Activated T-cell treated with anti-CD3 and anti-CD28 coated beads for 1 hour (primary cell): ENCODE results near the gene HNRNPLL.

Experiments used
- DNase-seq: peaks from one replicate; pipeline ENCODE4 v3.0.0-alpha.2; 2020; ENCODE audit warnings: low read depth

HNRNPLL gene

DNA sequence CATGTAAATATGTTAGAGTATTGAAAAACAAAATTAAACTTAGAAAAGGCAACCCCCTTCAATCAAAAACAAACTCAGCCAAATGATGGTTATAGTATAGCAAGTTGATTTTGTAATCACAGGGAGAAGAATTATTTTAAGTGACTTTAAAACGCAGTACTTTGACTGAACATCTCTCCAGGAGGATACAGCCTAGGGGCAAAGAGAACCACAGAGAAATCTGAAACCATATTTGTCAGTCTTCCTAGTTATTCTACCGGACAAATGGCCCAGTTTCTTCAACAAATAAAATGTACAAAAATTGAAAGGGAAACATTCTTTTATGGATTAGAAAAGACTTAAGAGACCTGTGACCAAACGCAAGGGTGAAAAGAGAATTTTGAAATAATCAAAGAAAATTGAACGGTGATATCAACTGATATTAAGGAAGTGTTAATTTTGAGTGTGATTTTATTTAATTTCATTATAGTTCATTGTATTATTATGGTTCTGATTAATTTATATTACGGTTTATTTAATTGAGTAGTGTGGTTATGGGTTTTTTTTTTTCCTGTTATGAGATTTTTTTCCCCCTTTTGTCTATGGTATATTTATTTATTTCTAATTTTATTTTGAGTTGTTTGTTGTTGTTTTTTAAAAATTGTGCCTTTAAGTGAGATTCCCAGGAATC, 75.3 kb downstream of the HNRNPLL start:
- no peak for DNase-seq

DNA sequence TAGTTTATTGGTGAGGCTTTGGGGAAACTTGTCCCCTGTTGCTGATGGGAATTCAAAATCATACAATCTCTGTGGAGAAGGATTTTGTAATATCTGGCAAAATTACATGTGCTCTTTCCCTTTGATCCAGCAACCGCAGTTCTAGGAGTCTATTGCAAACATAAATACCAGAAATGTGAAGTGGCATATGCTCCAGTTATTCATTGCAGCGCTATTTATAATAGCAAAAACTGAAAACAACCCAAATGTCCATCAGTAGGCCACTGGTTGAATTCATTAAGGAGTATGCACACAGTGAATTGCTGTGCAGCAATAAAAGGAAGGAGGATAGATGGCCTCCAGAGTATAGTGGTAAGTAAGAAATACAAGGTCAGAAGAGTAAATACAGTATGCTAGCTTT, 76.5 kb downstream of the HNRNPLL start:
- DNase-seq, result no peak

- DNase-seq, result no peak
Measured at GRCh38 chr2:38524580-38524979, 78.1 kb downstream of the HNRNPLL start.

- DNase-seq, result no peak
Measured at GRCh38 chr2:38523728-38524437, 78.8 kb downstream of the HNRNPLL start.

DNA sequence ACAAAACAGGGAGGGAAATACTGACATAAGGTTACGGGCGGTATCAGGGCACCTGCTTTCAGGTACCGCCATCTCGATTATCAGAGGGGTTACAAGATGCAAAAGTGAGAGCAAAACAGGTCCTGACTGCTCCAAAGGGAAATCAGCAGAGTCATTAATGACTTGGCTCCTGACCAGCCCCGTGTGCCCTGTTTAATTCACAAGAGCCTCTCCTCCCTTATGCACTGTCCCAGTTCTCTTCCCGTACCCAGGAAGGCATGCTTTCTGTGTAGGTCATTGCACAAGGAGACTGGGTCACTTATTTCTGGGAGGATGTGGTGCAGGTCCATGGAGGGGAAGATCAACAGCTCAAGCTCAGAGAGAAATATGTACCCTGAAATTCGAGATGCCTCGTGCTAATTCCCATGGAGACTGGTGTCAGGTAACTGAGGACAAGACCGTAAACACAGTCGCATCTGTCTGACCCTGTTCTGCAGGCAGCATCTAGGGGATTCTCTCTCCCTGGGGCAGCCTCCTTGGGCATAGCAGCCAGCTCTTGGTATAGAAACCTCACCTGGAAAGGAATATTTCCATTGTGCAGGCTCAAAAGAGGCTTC, 79.9 kb downstream of the HNRNPLL start:
- DNase-seq, result no peak

- no peak for DNase-seq
Measured at GRCh38 chr2:38521835-38522234, 80.9 kb downstream of the HNRNPLL start.

DNA sequence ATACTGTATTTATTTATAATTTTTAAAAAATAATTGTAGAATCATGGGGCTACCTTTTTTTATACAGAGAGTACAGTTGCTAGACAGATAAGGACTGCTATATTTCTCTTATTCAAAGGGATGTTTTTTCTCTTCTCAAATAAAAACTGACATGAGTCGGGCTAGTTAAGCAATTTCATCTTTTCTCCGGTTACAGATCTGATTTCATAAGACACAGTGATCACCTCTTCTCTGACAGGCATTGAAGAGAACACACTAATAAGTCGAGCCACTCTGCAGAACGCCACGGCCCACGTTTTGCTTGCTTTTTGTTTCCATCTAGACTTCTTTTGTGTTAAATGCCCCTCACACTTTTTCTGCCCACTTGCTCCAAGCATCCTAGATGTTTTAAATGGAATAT, 85.4 kb downstream of the HNRNPLL start:
- no peak for DNase-seq

DNA sequence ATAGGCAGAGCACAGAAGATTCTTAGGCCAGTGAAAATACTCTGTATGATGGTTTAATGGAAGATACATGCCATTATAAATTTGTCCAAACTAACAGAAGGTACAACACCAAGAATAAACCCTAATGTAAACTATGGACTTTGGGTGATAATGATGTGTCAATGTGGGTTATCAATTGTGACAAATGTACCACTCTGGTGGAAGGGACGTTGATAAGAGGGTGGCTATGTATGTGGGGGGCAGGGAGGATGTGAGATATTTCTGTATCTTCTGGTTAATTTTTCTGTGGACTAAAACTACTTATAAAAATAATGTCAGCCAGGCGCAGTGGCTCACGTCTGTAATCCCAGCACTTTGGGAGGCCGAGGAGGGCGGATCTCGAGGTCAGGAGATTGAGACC, 86.2 kb downstream of the HNRNPLL start:
- DNase-seq, result no peak

GRCh38 chr2:38516122-38516521, 86.6 kb downstream of the HNRNPLL start:
- no peak for DNase-seq

- DNase-seq, result no peak
Measured at GRCh38 chr2:38515155-38516074, 87.3 kb downstream of the HNRNPLL start.

DNA sequence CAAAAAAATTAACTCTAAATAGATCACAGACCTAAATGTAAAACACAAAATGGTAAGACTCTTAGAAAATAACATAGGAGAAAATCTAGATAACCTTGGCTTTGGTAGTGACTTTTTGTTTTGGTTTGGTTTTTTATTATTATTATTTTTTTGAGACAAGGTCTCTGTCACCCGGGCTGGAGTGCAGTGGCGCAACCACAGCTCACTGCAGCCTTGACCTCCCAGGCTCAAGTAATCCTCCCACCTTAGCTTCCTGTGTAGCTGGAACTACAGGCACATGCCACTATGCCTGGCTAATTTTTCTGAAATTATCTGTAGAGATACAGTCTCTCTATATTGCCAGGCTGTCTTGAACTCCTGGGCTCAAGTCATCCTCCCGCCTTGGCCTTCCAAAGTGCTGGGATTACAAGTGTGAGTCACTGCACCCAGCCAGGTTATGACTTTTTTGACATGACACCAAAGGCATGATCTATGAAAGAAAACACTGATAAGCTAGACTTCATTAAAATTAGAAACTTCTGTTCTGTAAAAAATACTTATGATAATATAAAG, 88.0 kb downstream of the HNRNPLL start:
- no peak for DNase-seq

DNA sequence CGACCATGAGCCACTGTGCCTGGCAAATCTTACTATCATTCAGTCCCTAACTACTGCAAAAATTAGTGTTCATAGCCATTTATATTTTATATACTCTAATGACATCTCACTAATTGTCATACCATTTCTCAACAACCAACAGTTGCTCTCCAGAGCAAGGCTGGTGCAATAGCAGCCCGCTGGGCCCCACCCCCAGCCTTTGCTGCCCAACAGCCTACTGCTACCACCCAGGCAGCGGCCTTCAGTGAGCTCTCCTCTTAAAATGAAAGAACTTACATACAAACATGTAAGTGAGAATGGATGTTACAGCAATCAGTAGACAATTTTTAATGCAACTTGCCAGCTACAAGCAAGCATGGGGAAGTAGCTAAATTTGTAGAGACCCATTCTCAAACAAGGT, 90.5 kb downstream of the HNRNPLL start:
- no peak for DNase-seq
